H1 (cell line): ENCODE data around the gene TRAPPC2. TPM values are rescaled to one million over a fixed set of nuclear protein-coding genes. Genes with fewer than 3 reads are reported as not detected.

Source experiments
- CBX5 ChIP-seq: fragments of 300-800, 300-1000 bp; sonication (generic); IDR thresholded peaks from 2 replicates; pipeline ENCODE4 v1.7.1; 2016; ENCODE audit warnings: antibody characterized with exemption, low read length, low read depth
- CHD7 ChIP-seq: fragments of 300-600 bp; sonication (generic); IDR thresholded peaks from 2 replicates; pipeline ENCODE4 v1.7.1; 2012; ENCODE audit warnings: low read length, moderate library complexity, mild to moderate bottlenecking, inconsistent platforms; ENCODE audit not compliant: insufficient replicate concordance
- CTBP2 ChIP-seq: IDR thresholded peaks from 2 replicates; pipeline ENCODE4 v1.7.0; 2011; ENCODE audit warnings: borderline replicate concordance, mild to moderate bottlenecking, moderate library complexity, mixed read lengths, low read length; ENCODE audit not compliant: insufficient read depth, insufficient read length
- MAX ChIP-seq: IDR thresholded peaks from 2 replicates; pipeline ENCODE4 v1.6.1; 2012; ENCODE audit warnings: inconsistent platforms
- NANOG ChIP-seq: IDR thresholded peaks from 2 replicates; pipeline ENCODE4 v1.6.1; 2011; ENCODE audit warnings: low read length, low read depth, mild to moderate bottlenecking, inconsistent platforms; ENCODE audit not compliant: insufficient read depth, poor library complexity, severe bottlenecking
- RAD21 ChIP-seq, 2 experiments: IDR thresholded peaks in 1 of 2; conservative IDR thresholded peaks in 1 of 2; 2 replicates each; pipeline ENCODE4 v1.6.1; 2011; ENCODE audit warnings: low read depth in 2 of 2, low read length in 2 of 2, improper control_type of control experiment in 1 of 2, inconsistent platforms in 1 of 2, mild to moderate bottlenecking in 1 of 2, moderate library complexity in 1 of 2
- SIX5 ChIP-seq: IDR thresholded peaks from 2 replicates; pipeline ENCODE4 v1.6.1; 2011; ENCODE audit warnings: mild to moderate bottlenecking, low read depth, low read length
- TEAD4 ChIP-seq: IDR thresholded peaks from 2 replicates; pipeline ENCODE4 v1.6.1; 2012; ENCODE audit warnings: low read depth, low read length, inconsistent platforms, mixed read lengths
- USF2 ChIP-seq: IDR thresholded peaks from 2 replicates; pipeline ENCODE4 v1.6.1; 2011; ENCODE audit warnings: low read length, improper control_type of control experiment
- ZNF274 ChIP-seq: IDR thresholded peaks from 2 replicates; pipeline ENCODE4 v1.7.0; 2012; ENCODE audit warnings: low read length, borderline replicate concordance; ENCODE audit errors: extremely low read depth
- polyA plus RNA-seq, 7 experiments: library from polyadenylated mRNA; depleted of rRNA in 3 of 7; stranded (reverse) in 5 of 7; unstranded in 2 of 7; fragments of >200 nt in 5 of 7; fragments of 200-250 nt in 2 of 7; gene quantifications; 1 replicate in 5 of 7; 2 replicates in 1 of 7; 4 replicates in 1 of 7; pipeline versions ENCODE4 v1.2.1 to v1.2.3, GENCODE V29; 2011 to 2013; ENCODE audit warnings: missing spikeins in 2 of 7, mixed read lengths in 2 of 7
- total RNA-seq: library from RNA; stranded (reverse); fragmentation: NEBNext Ultra II Directional; extraction: Animal tissue kit (Norgen Biotek cat#: 25700); gene quantifications from 2 replicates; pipeline ENCODE4 v1.2.1, GENCODE V29; 2021

The TRAPPC2 gene
- total and polyA plus RNA-seq, 2 of the 8 experiments (the other 6 are each of a cell fraction or from before 2014, with no cell fraction given): 6.7 to 10.8 TPM

- no peak for TF ChIP-seq CHD7
- no peak for TF ChIP-seq CBX5
- no peak for TF ChIP-seq ZNF274
- TF ChIP-seq TEAD4: no peak
- no peak for TF ChIP-seq NANOG
- no peak for TF ChIP-seq SIX5
- no peak for TF ChIP-seq USF2
- TF ChIP-seq MAX: no peak
- no peak for TF ChIP-seq CTBP2
- TF ChIP-seq RAD21 (IDR thresholded peaks at IDR 0.05 in 1 of 2, conservative IDR thresholded peaks at IDR 0.05 in 1 of 2; ENCODE audit: low read depth in 2 of 2, low read length in 2 of 2): no peak
Observed at GRCh38 chrX:13776387-13776786, 42.0 kb upstream of the TRAPPC2 start (continued).
